Ovary (tissue), 9 donors: ENCODE measurements around the gene MEIS1. TPM values are rescaled to one million over a fixed set of nuclear protein-coding genes. Genes with fewer than 3 reads are reported as not detected.

Experiments used
- DNase-seq, 5 donors: peaks; one replicate each; pipeline ENCODE4 v3.0.0-alpha.2; 2019 to 2020
- H3K27ac ChIP-seq, 2 donors: fragments of 200-600 bp; one replicate each; pipeline versions ENCODE4 v1.5.1 to v1.8.0; 2019 to 2022
- H3K27me3 ChIP-seq: fragments of 200-600 bp; one replicate; pipeline ENCODE4 v1.8.0; 2022
- H3K36me3 ChIP-seq: fragments of 200-600 bp; sonication (generic); one replicate; pipeline ENCODE4 v1.5.1; 2019
- H3K4me1 ChIP-seq: one replicate; pipeline ENCODE4 v1.8.1; 2013; ENCODE audit warnings: mild to moderate bottlenecking, moderate library complexity; ENCODE audit not compliant: insufficient read depth
- H3K4me3 ChIP-seq: fragments of 200-600 bp; sonication (generic); one replicate; pipeline ENCODE4 v1.5.1; 2017
- H3K9me3 ChIP-seq, 2 donors: fragments of 200-600 bp in 1 of 2; sonication (generic) in 1 of 2; one replicate each; pipeline versions ENCODE4 v1.5.1 to v1.8.1; 2013 to 2019; ENCODE audit warnings: mild to moderate bottlenecking in 1 of 2, moderate library complexity in 1 of 2
- CTCF ChIP-seq, 3 donors: fragments of 450-650 bp in 2 of 3; fragments of 200-600 bp in 1 of 3; IDR thresholded peaks; one replicate each; pipeline versions ENCODE4 v1.5.1 to v1.8.0; 2016 to 2022; ENCODE audit warnings: antibody characterized with exemption in 3 of 3, mild to moderate bottlenecking in 1 of 3
- EP300 ChIP-seq: sonication (generic); formaldehyde crosslinking; IDR thresholded peaks from one replicate; pipeline ENCODE4 v1.6.1; 2017; ENCODE audit warnings: antibody characterized with exemption
- POLR2A ChIP-seq: fragments of 450-650 bp; IDR thresholded peaks from one replicate; pipeline ENCODE4 v1.6.1; 2017; ENCODE audit warnings: antibody characterized with exemption, mild to moderate bottlenecking, moderate library complexity
- WGBS, 3 donors: extraction: QIAGEN DNeasy Blood & Tissue Kit in 1 of 3; methylation state at CpG; one replicate each; pipeline versions ENCODE4 v1.1.5 to v1.1.7; 2013 to 2017; 5-methylcytosine and 5-hydroxymethylcytosine counted together
- intact Hi-C, 4 donors: fragments of 100-400 bp; cut with DNase I; formaldehyde crosslinking; loops; one replicate each; pipeline versions ENCODE4 v1.11.0 to v1.15.1; 2022 to 2023
- polyA plus RNA-seq, 2 donors: library from polyadenylated mRNA; stranded (reverse); fragments of 200-250 nt in 1 of 2; fragments of 350-450 nt in 1 of 2; fragmentation: Illumina TruSeq in 1 of 2; extraction: RNeasy Lipid Tissue Mini Kit (QIAGEN cat#74804) in 1 of 2; gene quantifications; one replicate each; pipeline ENCODE4 v1.2.3, GENCODE V29; 2013 to 2014
- total RNA-seq, 7 donors: library from RNA; depleted of rRNA in 2 of 7; stranded (reverse); fragments of >200 nt in 2 of 7; fragmentation: NEBNext Ultra II Directional in 3 of 7; extraction: Animal tissue kit (Norgen Biotek cat#: 25700) in 3 of 7; gene quantifications; one replicate each; pipeline versions ENCODE4 v1.1.0 to v1.2.4, GENCODE V29; 2016 to 2023
- donor health status: DM: no; HTN: no; CAD: no; lungs with moderate emphysema.
- donor health status: DM: no; HTN: no; CAD: no.
- donor health status: Bipolar disorder and iron deficiency.
- donor health status: DM: yes; HTN: yes; CAD: no.
- donor health status: DM: no; HTN: no; CAD: no.
- donor health status: DM: yes; HTN: yes; CAD: no.

MEIS1 gene
- total and polyA plus RNA-seq, 9 donors: 19.4 to 163 (median 80.4) TPM

- intact Hi-C loops: no loop called here
- H3K4me1 ChIP-seq: peaks cover 5% of the 10 kb centered on the region
- no peaks in the 10 kb centered on the region for H3K9me3 ChIP-seq
- no peak overlapping the region for H3K4me3 ChIP-seq
- TF ChIP-seq CTCF (IDR thresholded peaks at IDR 0.05) (no peak), EP300 (no peak), POLR2A (no peak)
- DNase-seq: no peak
- H3K27ac ChIP-seq: no peak overlapping the region
- WGBS, 3 donors: 36 to 64% (median 44%) methylated on average over 2 of the region's 2 CpGs
- H3K27me3 ChIP-seq: no peaks in the 10 kb centered on the region
- H3K36me3 ChIP-seq: no peaks in the 10 kb centered on the region
Observed at GRCh38 chr2:66470199-66470598, 35.3 kb downstream of the MEIS1 start.

GRCh38 chr2:66472225-66472843 is 37.4 kb downstream of the MEIS1 start:
- DNase-seq: no peak
- intact Hi-C loops: no loop called here
- no peak for TF ChIP-seq CTCF (IDR thresholded peaks at IDR 0.05)
- TF ChIP-seq POLR2A: no peak
- TF ChIP-seq EP300: no peak
- WGBS, 3 donors: 63 to 84% (median 82%) methylated on average over 5 of the region's 5 CpGs
- no peak overlapping the region for H3K4me3 ChIP-seq
- no peaks in the 10 kb centered on the region for H3K27me3 ChIP-seq
- H3K27ac ChIP-seq: no peak overlapping the region
- H3K36me3 ChIP-seq: no peaks in the 10 kb centered on the region
- no peaks in the 10 kb centered on the region for H3K9me3 ChIP-seq
- H3K4me1 ChIP-seq: peaks cover 7% of the 10 kb centered on the region

- TF ChIP-seq CTCF (IDR thresholded peaks at IDR 0.05) (no peak), EP300 (no peak), POLR2A (no peak)
- peaks cover 11% of the 10 kb centered on the region for H3K4me1 ChIP-seq
- H3K9me3 ChIP-seq: no peaks in the 10 kb centered on the region
- no peak for DNase-seq
- H3K27me3 ChIP-seq: no peaks in the 10 kb centered on the region
- no peaks in the 10 kb centered on the region for H3K36me3 ChIP-seq
- H3K4me3 ChIP-seq: no peak overlapping the region
- intact Hi-C loops: no loop called here
- WGBS, 3 donors: 42 to 74% (median 72%) methylated on average over 4 of the region's 4 CpGs
- H3K27ac ChIP-seq: no peak overlapping the region
Observed at GRCh38 chr2:66477135-66477842, 42.4 kb downstream of the MEIS1 start.

- TF ChIP-seq POLR2A (no peak), EP300 (no peak), CTCF (IDR thresholded peaks at IDR 0.05) (no peak)
- H3K27ac ChIP-seq: no peak overlapping the region
- peaks cover 11% of the 10 kb centered on the region for H3K4me1 ChIP-seq
- H3K36me3 ChIP-seq: no peaks in the 10 kb centered on the region
- no peak overlapping the region for H3K4me3 ChIP-seq
- intact Hi-C loops: no loop called here
- 15 to 19% (median 18%) methylated on average over 3 of the region's 3 CpGs for WGBS, 3 donors
- H3K9me3 ChIP-seq: no peaks in the 10 kb centered on the region
- no peaks in the 10 kb centered on the region for H3K27me3 ChIP-seq
- no peak for DNase-seq
Observed at GRCh38 chr2:66478299-66478698, 43.4 kb downstream of the MEIS1 start.
